Upper lobe of left lung (tissue), 4 donors: ENCODE measurements around the gene PTN.

ENCODE experiments used
- EP300 ChIP-seq, 4 donors: sonication (generic); formaldehyde crosslinking; IDR thresholded peaks; one replicate each; pipeline ENCODE4 v1.5.1; 2017; ENCODE audit warnings: antibody characterized with exemption in 4 of 4, control low read depth in 2 of 4
- POLR2A ChIP-seq, 4 donors: fragments of 450-650 bp; IDR thresholded peaks; one replicate each; pipeline ENCODE4 v1.5.1; 2016 to 2017; ENCODE audit warnings: antibody characterized with exemption in 4 of 4, mild to moderate bottlenecking in 2 of 4
- POLR2AphosphoS5 ChIP-seq, 2 donors: sonication (generic); formaldehyde crosslinking; IDR thresholded peaks; one replicate each; pipeline ENCODE4 v1.5.1; 2017; ENCODE audit warnings: antibody characterized with exemption in 2 of 2
- TF ChIP-seq, protein P1 (sequence below), 6 experiments: fragments of 450-650 bp in 4 of 6; fragments of 200-600 bp in 2 of 6; sonication (generic) in 2 of 6; IDR thresholded peaks; one replicate each; pipeline ENCODE4 v1.5.1; 2016 to 2019; ENCODE audit warnings: antibody characterized with exemption in 6 of 6

DNA sequence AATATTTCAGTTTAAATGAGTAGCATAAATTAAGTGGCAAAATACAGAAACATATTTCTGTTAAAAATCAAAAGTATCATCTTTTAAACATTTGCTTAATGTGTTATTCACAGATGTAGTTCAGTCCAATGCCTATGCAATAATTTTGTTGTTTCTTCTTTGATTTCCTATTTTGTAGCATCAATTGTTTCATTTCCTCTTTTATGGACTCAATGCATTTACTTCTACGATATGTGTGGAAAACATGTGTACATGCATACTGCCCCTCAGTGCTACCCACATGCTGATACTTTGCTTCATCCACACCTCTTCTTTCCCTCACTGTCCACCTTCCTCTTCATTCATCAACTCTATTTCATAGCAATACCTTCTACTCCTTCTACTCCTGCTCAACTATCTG is 108.1 kb downstream of the PTN start:
- TF ChIP-seq POLR2AphosphoS5 (IDR thresholded peaks at IDR 0.05) (no peak), POLR2A (IDR thresholded peaks at IDR 0.05) (no peak), EP300 (IDR thresholded peaks at IDR 0.05) (no peak)
- TF ChIP-seq, protein P1, sequence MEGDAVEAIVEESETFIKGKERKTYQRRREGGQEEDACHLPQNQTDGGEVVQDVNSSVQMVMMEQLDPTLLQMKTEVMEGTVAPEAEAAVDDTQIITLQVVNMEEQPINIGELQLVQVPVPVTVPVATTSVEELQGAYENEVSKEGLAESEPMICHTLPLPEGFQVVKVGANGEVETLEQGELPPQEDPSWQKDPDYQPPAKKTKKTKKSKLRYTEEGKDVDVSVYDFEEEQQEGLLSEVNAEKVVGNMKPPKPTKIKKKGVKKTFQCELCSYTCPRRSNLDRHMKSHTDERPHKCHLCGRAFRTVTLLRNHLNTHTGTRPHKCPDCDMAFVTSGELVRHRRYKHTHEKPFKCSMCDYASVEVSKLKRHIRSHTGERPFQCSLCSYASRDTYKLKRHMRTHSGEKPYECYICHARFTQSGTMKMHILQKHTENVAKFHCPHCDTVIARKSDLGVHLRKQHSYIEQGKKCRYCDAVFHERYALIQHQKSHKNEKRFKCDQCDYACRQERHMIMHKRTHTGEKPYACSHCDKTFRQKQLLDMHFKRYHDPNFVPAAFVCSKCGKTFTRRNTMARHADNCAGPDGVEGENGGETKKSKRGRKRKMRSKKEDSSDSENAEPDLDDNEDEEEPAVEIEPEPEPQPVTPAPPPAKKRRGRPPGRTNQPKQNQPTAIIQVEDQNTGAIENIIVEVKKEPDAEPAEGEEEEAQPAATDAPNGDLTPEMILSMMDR (IDR thresholded peaks at IDR 0.05): no peak
